ENCODE data around the gene KDELR1.

- TF ChIP-seq POLR2A (IDR thresholded peaks at IDR 0.05; ENCODE audit: low read depth, low read length) (no peak), POU2F2 (IDR thresholded peaks at IDR 0.05; ENCODE audit: low read depth, low read length) (no peak), TAF1 (IDR thresholded peaks at IDR 0.05; ENCODE audit: low read depth, low read length) (no peak)
These were observed 10.0 kb downstream of the KDELR1 start for GRCh38 chr19:48381178-48381950.
